Hepatocyte (in vitro differentiated cells): ENCODE data around the gene TBCA.

Experiments
- EZH2 ChIP-seq: fragments of 200-600 bp; sonication (generic); IDR thresholded peaks from 2 replicates; pipeline ENCODE4 v1.6.1; 2016; ENCODE audit warnings: antibody characterized with exemption, mild to moderate bottlenecking, borderline replicate concordance
- EZH2phosphoT487 ChIP-seq: fragments of 200-600 bp; sonication (generic); IDR thresholded peaks from one replicate; pipeline ENCODE4 v1.6.1; 2018; ENCODE audit warnings: antibody characterized with exemption, mild to moderate bottlenecking, low read depth, moderate library complexity; ENCODE audit not compliant: unreplicated experiment, severe bottlenecking
- TF ChIP-seq, protein P1 (sequence below): fragments of 200-600 bp; sonication (generic); IDR thresholded peaks from 2 replicates; pipeline ENCODE4 v1.5.1; 2016; ENCODE audit warnings: antibody characterized with exemption, mild to moderate bottlenecking; ENCODE audit not compliant: poor library complexity

DNA sequence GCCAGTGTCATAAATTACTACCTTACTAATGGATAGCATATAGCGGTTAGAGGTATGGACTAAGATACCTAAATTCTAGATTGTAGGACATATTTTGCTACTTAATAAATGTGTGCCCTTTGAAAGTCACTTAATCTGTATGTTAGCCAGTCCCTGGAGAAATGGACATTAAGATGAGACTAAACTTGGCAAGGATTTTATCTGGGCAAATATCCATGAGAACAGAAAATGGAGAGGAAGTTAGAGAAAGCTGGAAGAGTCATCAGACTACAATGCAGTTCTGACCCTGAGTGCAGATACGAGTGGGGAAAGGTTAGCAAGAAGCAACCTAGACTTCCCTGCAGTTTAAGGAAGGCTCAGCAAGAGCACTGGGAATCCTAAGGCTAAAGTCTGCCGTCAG, 33.0 kb downstream of the TBCA start:
- TF ChIP-seq, protein P1, sequence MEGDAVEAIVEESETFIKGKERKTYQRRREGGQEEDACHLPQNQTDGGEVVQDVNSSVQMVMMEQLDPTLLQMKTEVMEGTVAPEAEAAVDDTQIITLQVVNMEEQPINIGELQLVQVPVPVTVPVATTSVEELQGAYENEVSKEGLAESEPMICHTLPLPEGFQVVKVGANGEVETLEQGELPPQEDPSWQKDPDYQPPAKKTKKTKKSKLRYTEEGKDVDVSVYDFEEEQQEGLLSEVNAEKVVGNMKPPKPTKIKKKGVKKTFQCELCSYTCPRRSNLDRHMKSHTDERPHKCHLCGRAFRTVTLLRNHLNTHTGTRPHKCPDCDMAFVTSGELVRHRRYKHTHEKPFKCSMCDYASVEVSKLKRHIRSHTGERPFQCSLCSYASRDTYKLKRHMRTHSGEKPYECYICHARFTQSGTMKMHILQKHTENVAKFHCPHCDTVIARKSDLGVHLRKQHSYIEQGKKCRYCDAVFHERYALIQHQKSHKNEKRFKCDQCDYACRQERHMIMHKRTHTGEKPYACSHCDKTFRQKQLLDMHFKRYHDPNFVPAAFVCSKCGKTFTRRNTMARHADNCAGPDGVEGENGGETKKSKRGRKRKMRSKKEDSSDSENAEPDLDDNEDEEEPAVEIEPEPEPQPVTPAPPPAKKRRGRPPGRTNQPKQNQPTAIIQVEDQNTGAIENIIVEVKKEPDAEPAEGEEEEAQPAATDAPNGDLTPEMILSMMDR: no peak
- TF ChIP-seq EZH2: no peak
- TF ChIP-seq EZH2phosphoT487: no peak
